A673 (cell line): ENCODE data around the gene SDS.

Source experiments
- EZH2 ChIP-seq: fragments of 200-600 bp; sonication (generic); IDR thresholded peaks from 2 replicates; pipeline ENCODE4 v1.6.1; 2017; ENCODE audit warnings: borderline replicate concordance, low read depth, mild to moderate bottlenecking, mixed read lengths, antibody characterized with exemption, low read length; ENCODE audit not compliant: poor library complexity, severe bottlenecking
- TF ChIP-seq, protein P1 (sequence below): fragments of 300-800, 200-600 bp; sonication (generic); conservative IDR thresholded peaks from 2 replicates; pipeline ENCODE4 v1.5.1; 2017; ENCODE audit warnings: low read depth, mild to moderate bottlenecking, antibody characterized with exemption, low read length, moderate library complexity, mixed read lengths

DNA sequence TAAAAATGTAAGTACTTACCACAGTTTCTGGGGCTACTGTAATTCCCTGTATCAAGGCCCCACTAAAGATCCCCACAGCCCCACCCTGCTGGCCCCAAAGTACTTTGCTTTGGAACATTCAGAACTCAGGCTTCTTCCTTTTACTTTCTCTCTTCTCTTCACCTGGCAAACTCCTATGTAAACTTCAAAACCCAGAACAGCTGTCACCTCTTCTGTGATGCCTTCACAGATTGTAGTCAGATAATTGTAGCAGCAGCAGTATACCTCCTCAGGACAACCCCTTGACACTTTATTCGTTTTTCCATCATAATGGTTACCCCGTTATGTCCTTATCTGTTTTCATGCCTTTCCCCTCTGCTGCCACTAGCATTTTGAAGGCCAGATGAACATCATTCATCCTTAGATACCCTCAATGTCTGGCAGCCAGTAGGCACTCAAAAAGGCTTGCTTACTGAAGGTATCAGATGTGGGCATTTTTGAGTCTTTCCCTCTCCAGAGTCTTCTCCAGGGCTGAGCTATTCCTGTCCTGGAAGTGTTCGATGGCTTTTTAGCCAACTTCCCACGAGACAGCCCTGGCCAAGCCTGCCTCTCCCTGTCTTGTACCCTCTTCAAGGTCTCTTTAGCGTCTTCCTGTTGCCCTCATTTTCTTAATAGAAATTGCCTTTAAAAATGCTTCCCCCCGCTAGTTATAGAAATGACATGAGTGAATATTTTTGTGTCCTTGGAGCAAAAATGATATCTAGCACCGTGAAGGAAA, 37.9 kb downstream of the SDS start:
- TF ChIP-seq, protein P1, sequence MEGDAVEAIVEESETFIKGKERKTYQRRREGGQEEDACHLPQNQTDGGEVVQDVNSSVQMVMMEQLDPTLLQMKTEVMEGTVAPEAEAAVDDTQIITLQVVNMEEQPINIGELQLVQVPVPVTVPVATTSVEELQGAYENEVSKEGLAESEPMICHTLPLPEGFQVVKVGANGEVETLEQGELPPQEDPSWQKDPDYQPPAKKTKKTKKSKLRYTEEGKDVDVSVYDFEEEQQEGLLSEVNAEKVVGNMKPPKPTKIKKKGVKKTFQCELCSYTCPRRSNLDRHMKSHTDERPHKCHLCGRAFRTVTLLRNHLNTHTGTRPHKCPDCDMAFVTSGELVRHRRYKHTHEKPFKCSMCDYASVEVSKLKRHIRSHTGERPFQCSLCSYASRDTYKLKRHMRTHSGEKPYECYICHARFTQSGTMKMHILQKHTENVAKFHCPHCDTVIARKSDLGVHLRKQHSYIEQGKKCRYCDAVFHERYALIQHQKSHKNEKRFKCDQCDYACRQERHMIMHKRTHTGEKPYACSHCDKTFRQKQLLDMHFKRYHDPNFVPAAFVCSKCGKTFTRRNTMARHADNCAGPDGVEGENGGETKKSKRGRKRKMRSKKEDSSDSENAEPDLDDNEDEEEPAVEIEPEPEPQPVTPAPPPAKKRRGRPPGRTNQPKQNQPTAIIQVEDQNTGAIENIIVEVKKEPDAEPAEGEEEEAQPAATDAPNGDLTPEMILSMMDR: no peak
- no peak for TF ChIP-seq EZH2
